ENCODE data around the gene TMOD4. TPM values are rescaled to one million over a fixed set of nuclear protein-coding genes. Genes with fewer than 3 reads are reported as not detected.

Gene TMOD4
- total and polyA plus RNA-seq, 9 of the 15 experiments (the other 6 are each of a cell fraction or from before 2014, with no cell fraction given), result 0.18 to 1.8 (median 1.1) TPM; not detected in 1

DNA sequence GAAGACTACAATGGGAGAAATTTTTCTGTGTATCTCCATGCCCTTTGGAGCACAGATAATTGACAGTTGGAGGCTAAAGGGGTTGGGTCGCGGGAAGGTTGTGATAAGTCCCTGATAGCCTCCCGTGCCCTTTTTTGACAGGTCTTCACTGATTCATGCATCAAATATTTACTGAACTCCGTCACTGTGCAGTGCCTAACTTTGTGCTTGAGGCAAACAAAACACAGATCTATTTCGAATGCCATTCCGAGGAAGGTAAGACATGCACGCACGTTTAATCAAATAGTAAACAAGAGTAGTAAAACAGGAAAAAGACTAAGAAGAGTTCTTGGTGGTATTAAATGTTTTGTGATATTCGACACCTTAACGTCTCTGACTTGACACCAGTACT lies 22.1 kb upstream of the TMOD4 start (continued):
- TF ChIP-seq, protein P1, sequence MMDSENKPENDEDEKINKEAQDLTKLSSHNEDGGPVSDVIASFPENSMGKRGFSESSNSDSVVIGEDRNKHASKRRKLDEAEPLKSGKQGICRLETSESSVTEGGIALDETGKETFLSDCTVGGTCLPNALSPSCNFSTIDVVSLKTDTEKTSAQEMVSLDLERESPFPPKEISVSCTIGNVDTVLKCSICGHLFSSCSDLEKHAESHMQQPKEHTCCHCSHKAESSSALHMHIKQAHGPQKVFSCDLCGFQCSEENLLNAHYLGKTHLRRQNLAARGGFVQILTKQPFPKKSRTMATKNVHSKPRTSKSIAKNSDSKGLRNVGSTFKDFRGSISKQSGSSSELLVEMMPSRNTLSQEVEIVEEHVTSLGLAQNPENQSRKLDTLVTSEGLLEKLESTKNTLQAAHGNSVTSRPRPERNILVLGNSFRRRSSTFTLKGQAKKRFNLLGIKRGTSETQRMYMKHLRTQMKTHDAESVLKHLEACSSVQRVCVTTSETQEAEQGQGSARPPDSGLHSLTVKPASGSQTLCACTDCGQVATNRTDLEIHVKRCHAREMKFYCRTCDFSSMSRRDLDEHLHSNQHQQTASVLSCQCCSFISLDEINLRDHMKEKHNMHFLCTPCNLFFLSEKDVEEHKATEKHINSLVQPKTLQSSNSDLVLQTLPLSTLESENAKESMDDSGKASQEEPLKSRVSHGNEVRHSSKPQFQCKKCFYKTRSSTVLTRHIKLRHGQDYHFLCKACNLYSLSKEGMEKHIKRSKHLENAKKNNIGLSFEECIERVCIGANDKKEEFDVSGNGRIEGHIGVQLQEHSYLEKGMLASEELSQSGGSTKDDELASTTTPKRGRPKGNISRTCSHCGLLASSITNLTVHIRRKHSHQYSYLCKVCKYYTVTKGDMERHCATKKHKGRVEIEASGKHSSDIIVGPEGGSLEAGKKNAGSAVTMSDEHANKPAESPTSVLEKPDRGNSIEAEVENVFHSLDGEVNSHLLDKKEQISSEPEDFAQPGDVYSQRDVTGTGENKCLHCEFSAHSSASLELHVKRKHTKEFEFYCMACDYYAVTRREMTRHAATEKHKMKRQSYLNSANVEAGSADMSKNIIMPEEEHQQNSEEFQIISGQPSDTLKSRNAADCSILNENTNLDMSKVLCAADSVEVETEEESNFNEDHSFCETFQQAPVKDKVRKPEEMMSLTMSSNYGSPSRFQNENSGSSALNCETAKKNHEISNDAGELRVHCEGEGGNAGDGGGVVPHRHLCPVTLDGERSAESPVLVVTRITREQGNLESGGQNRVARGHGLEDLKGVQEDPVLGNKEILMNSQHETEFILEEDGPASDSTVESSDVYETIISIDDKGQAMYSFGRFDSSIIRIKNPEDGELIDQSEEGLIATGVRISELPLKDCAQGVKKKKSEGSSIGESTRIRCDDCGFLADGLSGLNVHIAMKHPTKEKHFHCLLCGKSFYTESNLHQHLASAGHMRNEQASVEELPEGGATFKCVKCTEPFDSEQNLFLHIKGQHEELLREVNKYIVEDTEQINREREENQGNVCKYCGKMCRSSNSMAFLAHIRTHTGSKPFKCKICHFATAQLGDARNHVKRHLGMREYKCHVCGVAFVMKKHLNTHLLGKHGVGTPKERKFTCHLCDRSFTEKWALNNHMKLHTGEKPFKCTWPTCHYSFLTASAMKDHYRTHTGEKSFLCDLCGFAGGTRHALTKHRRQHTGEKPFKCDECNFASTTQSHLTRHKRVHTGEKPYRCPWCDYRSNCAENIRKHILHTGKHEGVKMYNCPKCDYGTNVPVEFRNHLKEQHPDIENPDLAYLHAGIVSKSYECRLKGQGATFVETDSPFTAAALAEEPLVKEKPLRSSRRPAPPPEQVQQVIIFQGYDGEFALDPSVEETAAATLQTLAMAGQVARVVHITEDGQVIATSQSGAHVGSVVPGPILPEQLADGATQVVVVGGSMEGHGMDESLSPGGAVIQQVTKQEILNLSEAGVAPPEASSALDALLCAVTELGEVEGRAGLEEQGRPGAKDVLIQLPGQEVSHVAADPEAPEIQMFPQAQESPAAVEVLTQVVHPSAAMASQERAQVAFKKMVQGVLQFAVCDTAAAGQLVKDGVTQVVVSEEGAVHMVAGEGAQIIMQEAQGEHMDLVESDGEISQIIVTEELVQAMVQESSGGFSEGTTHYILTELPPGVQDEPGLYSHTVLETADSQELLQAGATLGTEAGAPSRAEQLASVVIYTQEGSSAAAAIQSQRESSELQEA (IDR thresholded peaks at IDR 0.05; ENCODE audit: low read depth), result no peak
- TF ChIP-seq ZFP36 (IDR thresholded peaks at IDR 0.05; ENCODE audit: low read depth, low read length, partially characterized antibody) (no peak), CBX3 (IDR thresholded peaks at IDR 0.05; ENCODE audit: borderline replicate concordance in 1 of 2, low read length in 2 of 2) (peak in 1 of 2 experiments; percentile 2; a peak in 1 of 3 replicates), ZNF354B (CRISPR knock-in tag; IDR thresholded peaks at IDR 0.05) (no peak), SMAD2 (IDR thresholded peaks at IDR 0.05; ENCODE audit: low read depth, low read length) (no peak), ZNF778 (CRISPR knock-in tag; IDR thresholded peaks at IDR 0.05) (no peak), NFE2 (IDR thresholded peaks at IDR 0.05; ENCODE audit: low read depth) (no peak), STAT5B (CRISPR knock-in tag; IDR thresholded peaks at IDR 0.05) (no peak), TRIM24 (IDR thresholded peaks at IDR 0.05) (no peak), TEAD4 (IDR thresholded peaks at IDR 0.05; ENCODE audit: low read length) (no peak), TEAD4 (CRISPR knock-in tag; IDR thresholded peaks at IDR 0.05; ENCODE audit: borderline replicate concordance) (no peak), ZSCAN29 (IDR thresholded peaks at IDR 0.05) (no peak), ZNF764 (CRISPR knock-in tag; IDR thresholded peaks at IDR 0.05; ENCODE audit: low read depth) (no peak), TGIF2 (CRISPR knock-in tag; IDR thresholded peaks at IDR 0.05) (no peak), SREBF1 (IDR thresholded peaks at IDR 0.05; ENCODE audit: borderline replicate concordance, low read depth, low read length) (no peak)
- TF ChIP-seq, protein P2, sequence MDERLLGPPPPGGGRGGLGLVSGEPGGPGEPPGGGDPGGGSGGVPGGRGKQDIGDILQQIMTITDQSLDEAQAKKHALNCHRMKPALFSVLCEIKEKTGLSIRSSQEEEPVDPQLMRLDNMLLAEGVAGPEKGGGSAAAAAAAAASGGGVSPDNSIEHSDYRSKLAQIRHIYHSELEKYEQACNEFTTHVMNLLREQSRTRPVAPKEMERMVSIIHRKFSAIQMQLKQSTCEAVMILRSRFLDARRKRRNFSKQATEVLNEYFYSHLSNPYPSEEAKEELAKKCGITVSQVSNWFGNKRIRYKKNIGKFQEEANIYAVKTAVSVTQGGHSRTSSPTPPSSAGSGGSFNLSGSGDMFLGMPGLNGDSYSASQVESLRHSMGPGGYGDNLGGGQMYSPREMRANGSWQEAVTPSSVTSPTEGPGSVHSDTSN (CRISPR knock-in tag; IDR thresholded peaks at IDR 0.05; ENCODE audit: low read depth), result no peak
- TF ChIP-seq, protein P2 (tag; conservative IDR thresholded peaks at IDR 0.05; ENCODE audit: low read depth), result no peak
- TF ChIP-seq, protein P3, sequence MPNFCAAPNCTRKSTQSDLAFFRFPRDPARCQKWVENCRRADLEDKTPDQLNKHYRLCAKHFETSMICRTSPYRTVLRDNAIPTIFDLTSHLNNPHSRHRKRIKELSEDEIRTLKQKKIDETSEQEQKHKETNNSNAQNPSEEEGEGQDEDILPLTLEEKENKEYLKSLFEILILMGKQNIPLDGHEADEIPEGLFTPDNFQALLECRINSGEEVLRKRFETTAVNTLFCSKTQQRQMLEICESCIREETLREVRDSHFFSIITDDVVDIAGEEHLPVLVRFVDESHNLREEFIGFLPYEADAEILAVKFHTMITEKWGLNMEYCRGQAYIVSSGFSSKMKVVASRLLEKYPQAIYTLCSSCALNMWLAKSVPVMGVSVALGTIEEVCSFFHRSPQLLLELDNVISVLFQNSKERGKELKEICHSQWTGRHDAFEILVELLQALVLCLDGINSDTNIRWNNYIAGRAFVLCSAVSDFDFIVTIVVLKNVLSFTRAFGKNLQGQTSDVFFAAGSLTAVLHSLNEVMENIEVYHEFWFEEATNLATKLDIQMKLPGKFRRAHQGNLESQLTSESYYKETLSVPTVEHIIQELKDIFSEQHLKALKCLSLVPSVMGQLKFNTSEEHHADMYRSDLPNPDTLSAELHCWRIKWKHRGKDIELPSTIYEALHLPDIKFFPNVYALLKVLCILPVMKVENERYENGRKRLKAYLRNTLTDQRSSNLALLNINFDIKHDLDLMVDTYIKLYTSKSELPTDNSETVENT (CRISPR knock-in tag; IDR thresholded peaks at IDR 0.05), result no peak
